Choroid plexus epithelial cell (primary cell): ENCODE data around the gene PDGFC.
A peak's percentile ranks its signal among the peaks of the same experiment; 100 is the strongest.

ENCODE experiments used
- DNase-seq: peaks from one replicate; pipeline ENCODE4 v3.0.0-alpha.2; 2010; ENCODE audit warnings: low read depth
- H3K4me3 ChIP-seq: 2 replicates; pipeline ENCODE4 v1.5.1; 2011; ENCODE audit warnings: low read depth, mild to moderate bottlenecking, control low read depth, low read length, moderate library complexity
- TF ChIP-seq, protein P1 (sequence below): conservative IDR thresholded peaks from 2 replicates; pipeline ENCODE4 v1.5.1; 2011; ENCODE audit warnings: low read depth, mild to moderate bottlenecking, control low read depth, inconsistent platforms, low read length, moderate library complexity

Gene PDGFC

DNA sequence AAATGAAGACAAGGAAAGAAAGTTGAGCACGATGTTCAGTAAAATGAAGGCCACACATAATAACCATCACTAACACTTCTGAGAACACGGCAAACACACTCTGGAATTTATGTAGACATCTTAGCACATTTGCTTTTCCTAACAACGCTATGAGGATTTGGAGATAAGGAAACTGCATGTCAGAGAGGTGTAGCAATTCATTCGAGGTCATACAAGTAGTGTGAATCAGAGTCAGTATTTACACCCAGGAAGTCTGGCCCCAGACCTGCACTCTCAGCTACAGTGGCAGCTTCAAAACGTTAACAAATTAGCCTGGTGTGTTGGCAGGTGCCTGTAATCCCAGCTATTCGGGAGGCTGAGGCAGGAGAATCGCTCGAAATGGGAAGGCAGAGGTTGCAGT is 253.4 kb downstream of the PDGFC start:
- DNase-seq, result peak; percentile 13

DNA sequence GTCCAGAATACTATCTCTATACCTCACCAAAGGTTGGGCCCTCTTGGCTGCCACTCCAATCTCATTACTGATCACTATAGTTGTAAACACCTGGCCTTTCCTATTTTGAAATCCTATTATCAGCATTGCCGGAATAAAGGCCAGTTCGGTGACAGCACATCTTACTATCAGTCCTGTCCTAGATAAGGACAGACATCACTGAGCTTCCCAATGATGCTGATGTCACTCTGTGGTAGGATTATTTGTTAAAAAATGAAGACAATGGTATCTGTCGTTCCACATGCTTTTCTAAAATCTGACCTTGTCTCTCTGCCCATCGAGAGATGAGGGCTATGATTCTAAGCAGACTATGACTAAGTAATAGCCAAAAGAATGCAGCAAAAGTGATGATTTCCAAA is 260.4 kb downstream of the PDGFC start:
- no peak overlapping the region for H3K4me3 ChIP-seq
- TF ChIP-seq, protein P1, sequence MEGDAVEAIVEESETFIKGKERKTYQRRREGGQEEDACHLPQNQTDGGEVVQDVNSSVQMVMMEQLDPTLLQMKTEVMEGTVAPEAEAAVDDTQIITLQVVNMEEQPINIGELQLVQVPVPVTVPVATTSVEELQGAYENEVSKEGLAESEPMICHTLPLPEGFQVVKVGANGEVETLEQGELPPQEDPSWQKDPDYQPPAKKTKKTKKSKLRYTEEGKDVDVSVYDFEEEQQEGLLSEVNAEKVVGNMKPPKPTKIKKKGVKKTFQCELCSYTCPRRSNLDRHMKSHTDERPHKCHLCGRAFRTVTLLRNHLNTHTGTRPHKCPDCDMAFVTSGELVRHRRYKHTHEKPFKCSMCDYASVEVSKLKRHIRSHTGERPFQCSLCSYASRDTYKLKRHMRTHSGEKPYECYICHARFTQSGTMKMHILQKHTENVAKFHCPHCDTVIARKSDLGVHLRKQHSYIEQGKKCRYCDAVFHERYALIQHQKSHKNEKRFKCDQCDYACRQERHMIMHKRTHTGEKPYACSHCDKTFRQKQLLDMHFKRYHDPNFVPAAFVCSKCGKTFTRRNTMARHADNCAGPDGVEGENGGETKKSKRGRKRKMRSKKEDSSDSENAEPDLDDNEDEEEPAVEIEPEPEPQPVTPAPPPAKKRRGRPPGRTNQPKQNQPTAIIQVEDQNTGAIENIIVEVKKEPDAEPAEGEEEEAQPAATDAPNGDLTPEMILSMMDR, result no peak
- DNase-seq, result no peak

More for the DNA sequence above, 253.4 kb downstream of the PDGFC start:
- H3K4me3 ChIP-seq, result no peak overlapping the region
- TF ChIP-seq, protein P1, result no peak
